Prostate gland (tissue), 2 donors: ENCODE measurements around the gene CREB3L2.

Source experiments
- CTCF ChIP-seq, 4 experiments: fragments of 200-600 bp in 2 of 4; fragments of 450-650 bp in 2 of 4; sonication (generic) in 2 of 4; IDR thresholded peaks; 1 replicate in 3 of 4; 2 replicates in 1 of 4; pipeline ENCODE4 v1.5.1; 2016 to 2019; ENCODE audit warnings: antibody characterized with exemption in 4 of 4, mild to moderate bottlenecking in 2 of 4, moderate library complexity in 2 of 4
- POLR2A ChIP-seq: fragments of 450-650 bp; IDR thresholded peaks from one replicate; pipeline ENCODE4 v1.6.1; 2016; ENCODE audit warnings: antibody characterized with exemption, mild to moderate bottlenecking
- POLR2AphosphoS5 ChIP-seq: sonication (generic); formaldehyde crosslinking; IDR thresholded peaks from one replicate; pipeline ENCODE4 v1.6.1; 2017; ENCODE audit warnings: antibody characterized with exemption

DNA sequence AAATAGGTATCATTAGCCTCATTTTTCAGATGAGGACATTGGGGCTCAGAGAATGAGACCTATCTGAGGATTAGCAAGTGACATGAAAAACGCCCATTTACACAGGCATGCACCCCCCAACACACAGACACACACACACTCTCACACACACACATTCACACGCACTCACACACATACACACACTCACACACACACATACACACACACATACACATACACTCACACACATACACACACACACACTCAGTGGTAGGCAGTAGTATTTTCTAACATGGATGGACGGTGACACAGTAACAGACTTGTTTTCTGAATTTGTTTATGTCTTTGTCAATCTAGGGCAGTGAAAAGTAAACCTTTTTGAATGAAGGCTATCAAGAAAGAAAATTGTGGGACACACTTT is 176.4 kb downstream of the CREB3L2 start:
- TF ChIP-seq POLR2AphosphoS5 (no peak), CTCF (IDR thresholded peaks at IDR 0.05) (no peak), POLR2A (no peak)
